Endothelial cell of umbilical vein (primary cell): ENCODE results near the gene FGFBP2. TPM values are rescaled to one million over a fixed set of nuclear protein-coding genes. Genes with fewer than 3 reads are reported as not detected.

Experiments
- BruUV-seq: library from RNA; stranded (reverse); fragments of 400-500 nt; replicated peaks from 2 replicates; lab custom pipeline; 2021; lab: Mats Ljungman, UMichigan
- CTCF ChIA-PET: fragments of 300-600, 350-600 bp; sonication (Branson Sonifier 250); formaldehyde crosslinking; loops from one replicate; lab custom pipeline; 2021; ENCODE audit warnings: antibody characterized with exemption, inconsistent platforms; lab: Charles Lee
- POLR2A ChIA-PET: fragments of 300-600, 350-600 bp; sonication (Branson Sonifier 250); formaldehyde crosslinking; loops from one replicate; lab custom pipeline; 2021; ENCODE audit warnings: antibody characterized with exemption, inconsistent platforms; lab: Charles Lee
- DNase-seq: peaks from one replicate; pipeline ENCODE4 v3.0.0-alpha.2; 2011; ENCODE audit warnings: low read depth, low spot score
- FAIRE-seq: peaks from 2 replicates; lab custom pipeline; 2011; peaks lifted over from hg19 to GRCh38; lab: Jason Lieb, UNC
- H2AFZ ChIP-seq: 2 replicates; pipeline ENCODE4 v1.6.0; 2012; ENCODE audit warnings: low read depth, low read length, control low read depth, inconsistent platforms
- H3K27ac ChIP-seq: 2 replicates; pipeline ENCODE4 v1.5.1; 2011; ENCODE audit warnings: low read depth, mild to moderate bottlenecking, control low read depth, low read length, moderate library complexity; ENCODE audit not compliant: insufficient read depth
- H3K27me3 ChIP-seq, 2 experiments: 2 replicates each; pipeline versions ENCODE4 v1.6.0 to v1.6.1; 2011; ENCODE audit warnings: low read length in 2 of 2, mixed read lengths in 1 of 2; ENCODE audit not compliant: control insufficient read depth in 2 of 2, insufficient read depth in 2 of 2
- H3K36me3 ChIP-seq, 2 experiments: 2 replicates in 1 of 2; 3 replicates in 1 of 2; pipeline ENCODE4 v1.5.1; 2011; ENCODE audit warnings: low read length in 2 of 2, mild to moderate bottlenecking in 1 of 2, moderate library complexity in 1 of 2; ENCODE audit not compliant: control insufficient read depth in 2 of 2, insufficient read depth in 2 of 2; ENCODE audit errors: extremely low read depth in 1 of 2
- H3K4me1 ChIP-seq: 3 replicates; pipeline ENCODE4 v1.5.1; 2011; ENCODE audit warnings: mild to moderate bottlenecking, low read length; ENCODE audit not compliant: control insufficient read depth, insufficient read depth; ENCODE audit errors: extremely low read depth
- H3K4me2 ChIP-seq: 2 replicates; pipeline ENCODE4 v1.6.1; 2011; ENCODE audit warnings: low read length, control low read depth, mixed read lengths; ENCODE audit not compliant: insufficient read depth
- H3K4me3 ChIP-seq, 3 experiments: fragments of 200-600 bp in 1 of 3; sonication (generic), shearing (Covaris generic) in 1 of 3; replicated peaks in 1 of 3; 2 replicates each; pipeline ENCODE4 v1.5.1; 2011 to 2016; ENCODE audit warnings: control low read depth in 3 of 3, low read length in 3 of 3, mild to moderate bottlenecking in 2 of 3, inconsistent platforms in 1 of 3, low read depth in 1 of 3, moderate library complexity in 1 of 3; ENCODE audit not compliant: insufficient read depth in 1 of 3
- H3K79me2 ChIP-seq: 2 replicates; pipeline ENCODE4 v1.6.0; 2012; ENCODE audit warnings: low read length, inconsistent platforms; ENCODE audit not compliant: control insufficient read depth, insufficient read depth
- H3K9ac ChIP-seq: replicated peaks from 2 replicates; pipeline ENCODE3; 2011; ENCODE audit warnings: low read length, control low read depth; ENCODE audit not compliant: insufficient read depth; ENCODE audit errors: extremely low read depth
- H3K9me1 ChIP-seq: replicated peaks from 3 replicates; pipeline ENCODE4 v1.6.0; 2011; ENCODE audit warnings: mild to moderate bottlenecking, low read length; ENCODE audit not compliant: control insufficient read depth, insufficient read depth; ENCODE audit errors: extremely low read depth
- H3K9me3 ChIP-seq: replicated peaks from 2 replicates; pipeline ENCODE4 v1.5.1; 2012; ENCODE audit warnings: low read length, inconsistent platforms; ENCODE audit not compliant: control insufficient read depth, insufficient read depth
- H4K20me1 ChIP-seq: replicated peaks from 2 replicates; pipeline ENCODE3; 2011; ENCODE audit warnings: mild to moderate bottlenecking, low read length; ENCODE audit not compliant: control insufficient read depth, insufficient read depth; ENCODE audit errors: extremely low read depth
- EZH2 ChIP-seq: IDR thresholded peaks from 2 replicates; pipeline ENCODE4 v1.6.1; 2012; ENCODE audit warnings: borderline replicate concordance, low read depth, mild to moderate bottlenecking, moderate library complexity, low read length, inconsistent platforms; ENCODE audit not compliant: severe bottlenecking
- FOS ChIP-seq: IDR thresholded peaks from 2 replicates; pipeline ENCODE4 v1.6.1; 2011; ENCODE audit warnings: mild to moderate bottlenecking, low read length, moderate library complexity, borderline replicate concordance; ENCODE audit not compliant: insufficient read depth
- GATA2 ChIP-seq: IDR thresholded peaks from 2 replicates; pipeline ENCODE4 v1.7.0; 2011; ENCODE audit warnings: low read depth, mild to moderate bottlenecking, moderate library complexity, mixed read lengths, low read length; ENCODE audit not compliant: insufficient read length, insufficient read depth
- JUN ChIP-seq: IDR thresholded peaks from 2 replicates; pipeline ENCODE4 v1.6.1; 2011; ENCODE audit warnings: borderline replicate concordance, low read depth; ENCODE audit not compliant: insufficient read length, insufficient read depth
- MYC ChIP-seq: IDR thresholded peaks from one replicate; pipeline ENCODE4 v1.6.1; 2011; ENCODE audit warnings: mild to moderate bottlenecking, low read depth, low read length
- POLR2A ChIP-seq: IDR thresholded peaks from 2 replicates; pipeline ENCODE4 v1.6.1; 2012; ENCODE audit warnings: low read depth, mild to moderate bottlenecking, control low read depth, low read length
- POLR2AphosphoS5 ChIP-seq: IDR thresholded peaks from 2 replicates; pipeline ENCODE4 v1.6.1; 2012; ENCODE audit warnings: low read depth, mild to moderate bottlenecking, control low read depth, low read length, moderate library complexity; ENCODE audit not compliant: insufficient read depth
- dilution Hi-C: fragments of 300-500 bp; cut with MboI; formaldehyde crosslinking; loops from one replicate; pipeline ENCODE4 v1.15.0; 2019; ENCODE audit warnings: low sequenced_read_pairs; ENCODE audit not compliant: extremely low pct_ligation_motif_present
- intact Hi-C: fragments of 100-400 bp; cut with micrococcal nuclease; formaldehyde crosslinking; loops from one replicate; pipeline ENCODE4 v1.10.0; 2022
- polyA plus RNA-seq, 4 experiments: library from polyadenylated mRNA; depleted of rRNA in 3 of 4; stranded (reverse) in 3 of 4; unstranded in 1 of 4; fragments of >200 nt; gene quantifications; 2 replicates each; pipeline versions ENCODE4 v1.2.1 to v1.2.3, GENCODE V29; 2011 to 2012; ENCODE audit warnings: missing spikeins in 1 of 4
- total RNA-seq: library from RNA; stranded (reverse); gene quantifications from 2 replicates; pipeline ENCODE4 v1.2.3, GENCODE V29; 2021
- TF ChIP-seq, protein P1 (sequence below), 2 donors: IDR thresholded peaks; 1 replicate in 1 of 2; 2 replicates in 1 of 2; pipeline ENCODE4 v1.5.1; 2011; ENCODE audit warnings: low read length in 2 of 2, mild to moderate bottlenecking in 2 of 2, moderate library complexity in 2 of 2, control low read depth in 1 of 2, inconsistent platforms in 1 of 2, low read depth in 1 of 2; ENCODE audit not compliant: insufficient read depth in 1 of 2; ENCODE audit errors: extremely low read depth in 1 of 2
- TF ChIP-seq, protein P2 (sequence below): IDR thresholded peaks from 2 replicates; pipeline ENCODE4 v1.6.1; 2011; ENCODE audit not compliant: insufficient read depth, insufficient read length

Gene FGFBP2
- total and polyA plus RNA-seq, 2 donors (not counting 3 experiments of a cell fraction or from before 2014, with no cell fraction given): not detected

DNA sequence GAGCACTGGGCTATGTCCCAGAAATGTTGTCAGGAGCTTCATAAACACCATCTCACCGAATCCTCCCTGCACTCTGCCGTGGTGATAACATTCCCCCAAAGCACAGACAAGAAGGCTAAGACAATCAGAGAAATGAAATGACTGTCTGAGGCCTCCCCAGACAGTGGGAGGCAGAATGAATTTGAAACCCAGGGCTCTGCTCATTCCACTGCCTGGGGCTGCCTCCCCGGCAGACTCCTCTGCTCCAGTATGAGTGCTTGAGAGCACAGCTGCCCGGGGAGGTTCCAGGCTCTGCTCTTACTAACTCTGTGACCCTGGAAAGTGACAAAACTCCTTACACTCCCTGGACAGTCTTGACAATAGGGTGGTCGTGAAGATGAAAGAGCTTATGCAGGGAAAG is 34.1 kb downstream of the FGFBP2 start:
- Histone ChIP-seq H3K9me3 (no peaks in the 10 kb centered on the region), H3K27ac (no peak overlapping the region), H3K36me3 (no peaks in the 10 kb centered on the region), H3K4me2 (no peak overlapping the region), H4K20me1 (no peaks in the 10 kb centered on the region), H2AFZ (no peak overlapping the region), H3K79me2 (no peaks in the 10 kb centered on the region), H3K9me1 (no peaks in the 10 kb centered on the region), H3K9ac (no peak overlapping the region), H3K4me1 (no peaks in the 10 kb centered on the region), H3K27me3 (peaks cover 2 to 5% of the 10 kb centered on the region in 2 experiments), H3K4me3 (no peak overlapping the region)
- DNase-seq: no peak
- intact Hi-C loops (no loop called here), dilution Hi-C loops (no loop called here)
- POLR2A ChIA-PET: no interaction called here
- BruUV-seq: no TSS peak
- CTCF ChIA-PET: interaction anchor here (1.0 to 2.2 kb wide), 3 partner anchors 27 to 123 kb away, joined by 3 to 7 read pairs (median 4); no protein-coding TSS in a partner anchor
- no peak for FAIRE-seq
- TF ChIP-seq EZH2 (no peak), GATA2 (no peak), POLR2A (no peak), MYC (no peak), JUN (no peak), POLR2AphosphoS5 (no peak), FOS (no peak)
- TF ChIP-seq, protein P1, sequence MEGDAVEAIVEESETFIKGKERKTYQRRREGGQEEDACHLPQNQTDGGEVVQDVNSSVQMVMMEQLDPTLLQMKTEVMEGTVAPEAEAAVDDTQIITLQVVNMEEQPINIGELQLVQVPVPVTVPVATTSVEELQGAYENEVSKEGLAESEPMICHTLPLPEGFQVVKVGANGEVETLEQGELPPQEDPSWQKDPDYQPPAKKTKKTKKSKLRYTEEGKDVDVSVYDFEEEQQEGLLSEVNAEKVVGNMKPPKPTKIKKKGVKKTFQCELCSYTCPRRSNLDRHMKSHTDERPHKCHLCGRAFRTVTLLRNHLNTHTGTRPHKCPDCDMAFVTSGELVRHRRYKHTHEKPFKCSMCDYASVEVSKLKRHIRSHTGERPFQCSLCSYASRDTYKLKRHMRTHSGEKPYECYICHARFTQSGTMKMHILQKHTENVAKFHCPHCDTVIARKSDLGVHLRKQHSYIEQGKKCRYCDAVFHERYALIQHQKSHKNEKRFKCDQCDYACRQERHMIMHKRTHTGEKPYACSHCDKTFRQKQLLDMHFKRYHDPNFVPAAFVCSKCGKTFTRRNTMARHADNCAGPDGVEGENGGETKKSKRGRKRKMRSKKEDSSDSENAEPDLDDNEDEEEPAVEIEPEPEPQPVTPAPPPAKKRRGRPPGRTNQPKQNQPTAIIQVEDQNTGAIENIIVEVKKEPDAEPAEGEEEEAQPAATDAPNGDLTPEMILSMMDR (IDR thresholded peaks at IDR 0.05; ENCODE audit: extremely low read depth in 1 of 2, insufficient read depth in 1 of 2, low read depth in 1 of 2, low read length in 2 of 2): no peak
- TF ChIP-seq, protein P2, sequence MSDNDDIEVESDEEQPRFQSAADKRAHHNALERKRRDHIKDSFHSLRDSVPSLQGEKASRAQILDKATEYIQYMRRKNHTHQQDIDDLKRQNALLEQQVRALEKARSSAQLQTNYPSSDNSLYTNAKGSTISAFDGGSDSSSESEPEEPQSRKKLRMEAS: no peak
